OCI-LY1 (cell line): ENCODE data around the gene PCSK4.

ENCODE experiments used
- EZH2 ChIP-seq: fragments of 200-600 bp; sonication (generic), shearing (Covaris generic); IDR thresholded peaks from 2 replicates; pipeline ENCODE4 v1.8.0; 2017; ENCODE audit warnings: borderline replicate concordance, mixed run types, mild to moderate bottlenecking, antibody characterized with exemption, low read length, moderate library complexity, mixed read lengths
- TF ChIP-seq, protein P1 (sequence below): fragments of 200-600 bp; sonication (generic), shearing (Covaris generic); IDR thresholded peaks from 2 replicates; pipeline ENCODE4 v1.5.1; 2017; ENCODE audit warnings: mild to moderate bottlenecking, antibody characterized with exemption, low read length, moderate library complexity, mixed read lengths

DNA sequence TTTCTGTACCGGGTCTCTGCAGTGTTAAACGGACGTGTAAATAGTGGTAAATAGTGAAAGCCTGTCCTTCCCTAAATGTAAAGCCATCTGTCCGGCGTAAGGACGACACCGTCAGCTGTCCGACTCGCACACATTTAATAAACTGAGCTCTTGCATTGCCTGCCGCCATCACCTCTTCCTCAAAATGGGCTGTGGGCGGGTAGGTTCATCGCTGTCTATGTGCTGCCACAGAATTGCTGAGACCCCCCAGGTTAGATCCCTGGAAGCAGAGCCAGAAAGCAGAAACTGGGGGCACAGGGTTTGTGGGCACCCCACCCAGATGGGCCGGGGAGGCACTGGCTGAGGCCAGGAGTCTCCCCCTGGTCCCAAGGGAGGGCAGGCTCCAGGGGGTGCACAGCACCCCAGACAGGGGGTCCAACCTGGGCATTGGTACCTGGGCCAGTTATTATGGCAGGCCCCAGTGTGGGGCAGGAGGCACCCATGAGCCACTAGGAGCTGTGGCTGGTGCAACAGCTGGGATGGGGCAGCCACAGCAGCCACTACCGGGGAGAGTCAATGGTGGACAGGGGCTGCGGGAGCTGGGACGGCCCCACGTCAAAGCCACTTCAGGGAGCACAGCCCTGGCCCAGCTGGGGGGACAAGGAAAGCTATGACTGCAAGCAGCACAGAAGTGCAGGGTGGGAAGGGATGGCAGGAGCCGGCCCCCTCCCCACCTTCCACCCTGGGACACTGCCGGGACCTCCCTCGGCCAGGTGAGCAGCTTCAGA lies 16.9 kb downstream of the PCSK4 start:
- TF ChIP-seq, protein P1, sequence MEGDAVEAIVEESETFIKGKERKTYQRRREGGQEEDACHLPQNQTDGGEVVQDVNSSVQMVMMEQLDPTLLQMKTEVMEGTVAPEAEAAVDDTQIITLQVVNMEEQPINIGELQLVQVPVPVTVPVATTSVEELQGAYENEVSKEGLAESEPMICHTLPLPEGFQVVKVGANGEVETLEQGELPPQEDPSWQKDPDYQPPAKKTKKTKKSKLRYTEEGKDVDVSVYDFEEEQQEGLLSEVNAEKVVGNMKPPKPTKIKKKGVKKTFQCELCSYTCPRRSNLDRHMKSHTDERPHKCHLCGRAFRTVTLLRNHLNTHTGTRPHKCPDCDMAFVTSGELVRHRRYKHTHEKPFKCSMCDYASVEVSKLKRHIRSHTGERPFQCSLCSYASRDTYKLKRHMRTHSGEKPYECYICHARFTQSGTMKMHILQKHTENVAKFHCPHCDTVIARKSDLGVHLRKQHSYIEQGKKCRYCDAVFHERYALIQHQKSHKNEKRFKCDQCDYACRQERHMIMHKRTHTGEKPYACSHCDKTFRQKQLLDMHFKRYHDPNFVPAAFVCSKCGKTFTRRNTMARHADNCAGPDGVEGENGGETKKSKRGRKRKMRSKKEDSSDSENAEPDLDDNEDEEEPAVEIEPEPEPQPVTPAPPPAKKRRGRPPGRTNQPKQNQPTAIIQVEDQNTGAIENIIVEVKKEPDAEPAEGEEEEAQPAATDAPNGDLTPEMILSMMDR: no peak
- no peak for TF ChIP-seq EZH2
